Measurements from ENCODE around the gene CHST4.
"Not testable (repeated sequence)": the region's sequence is repeated elsewhere in the genome, so short reads cannot be mapped to it uniquely, and the experiment has no call there.

CHST4 gene

GRCh38 chr16:71524566-71525553 lies 1.4 kb upstream of the CHST4 start:
- DNase-seq: no peak

DNA sequence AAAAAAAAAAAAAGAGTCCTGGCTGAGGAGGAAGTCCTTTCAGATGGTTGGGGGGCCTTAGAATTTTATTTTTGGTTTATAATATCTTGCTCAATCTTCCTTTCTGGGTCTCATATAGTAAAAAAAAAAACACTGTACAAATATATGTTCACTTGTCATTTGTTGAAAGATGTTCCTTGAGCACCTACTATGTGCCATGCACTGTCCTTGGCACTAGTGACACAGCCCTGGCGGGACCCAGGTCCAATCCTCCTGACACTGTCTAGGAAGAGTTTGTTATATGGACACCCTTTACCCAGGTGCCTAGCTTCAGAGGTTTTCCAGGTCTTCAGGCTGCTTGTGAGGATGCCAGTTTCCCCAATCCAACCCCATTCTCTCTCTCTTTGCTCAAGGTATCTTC lies 2.0 kb downstream of the CHST4 start:
- DNase-seq: no peak

DNA sequence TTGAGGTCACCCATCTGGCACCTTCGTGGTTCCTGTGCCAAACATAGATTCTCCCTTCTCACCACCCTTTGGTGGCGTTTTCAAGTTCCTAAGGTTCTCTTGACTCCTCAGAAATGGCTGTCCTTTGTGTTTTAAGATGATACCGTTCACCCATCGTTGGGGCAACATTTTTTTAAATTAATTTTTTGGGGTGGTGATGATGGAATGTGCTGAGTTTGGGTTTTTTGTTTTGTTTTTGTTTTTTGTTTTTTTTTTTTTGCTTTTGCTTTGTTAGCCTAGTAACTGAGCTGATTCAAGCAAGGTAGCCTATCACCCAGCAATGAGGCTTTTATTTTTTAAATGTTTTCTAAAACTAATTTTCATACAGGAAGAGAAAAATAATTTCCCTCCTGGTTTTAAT lies 2.6 kb downstream of the CHST4 start:
- DNase-seq: no peak

DNA sequence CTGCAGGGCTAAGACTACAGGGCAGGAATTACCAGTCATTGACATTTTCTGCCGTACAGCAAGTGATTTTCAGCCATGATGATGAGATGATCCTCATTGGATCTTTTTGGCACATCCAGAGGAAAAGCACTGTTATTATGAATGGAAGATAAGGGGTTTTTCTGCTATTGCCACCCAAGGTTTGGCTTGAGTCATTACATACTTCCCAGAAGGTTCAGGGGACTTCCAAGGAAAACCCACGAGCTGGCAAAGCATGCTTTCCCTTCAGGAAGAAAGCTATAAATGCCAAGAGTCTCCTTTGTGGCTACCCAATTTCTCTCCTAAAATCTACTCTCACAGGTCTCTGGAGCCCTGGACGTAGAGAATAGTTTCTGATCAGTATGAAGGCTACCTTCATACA lies 6.1 kb downstream of the CHST4 start:
- DNase-seq: no peak

DNA sequence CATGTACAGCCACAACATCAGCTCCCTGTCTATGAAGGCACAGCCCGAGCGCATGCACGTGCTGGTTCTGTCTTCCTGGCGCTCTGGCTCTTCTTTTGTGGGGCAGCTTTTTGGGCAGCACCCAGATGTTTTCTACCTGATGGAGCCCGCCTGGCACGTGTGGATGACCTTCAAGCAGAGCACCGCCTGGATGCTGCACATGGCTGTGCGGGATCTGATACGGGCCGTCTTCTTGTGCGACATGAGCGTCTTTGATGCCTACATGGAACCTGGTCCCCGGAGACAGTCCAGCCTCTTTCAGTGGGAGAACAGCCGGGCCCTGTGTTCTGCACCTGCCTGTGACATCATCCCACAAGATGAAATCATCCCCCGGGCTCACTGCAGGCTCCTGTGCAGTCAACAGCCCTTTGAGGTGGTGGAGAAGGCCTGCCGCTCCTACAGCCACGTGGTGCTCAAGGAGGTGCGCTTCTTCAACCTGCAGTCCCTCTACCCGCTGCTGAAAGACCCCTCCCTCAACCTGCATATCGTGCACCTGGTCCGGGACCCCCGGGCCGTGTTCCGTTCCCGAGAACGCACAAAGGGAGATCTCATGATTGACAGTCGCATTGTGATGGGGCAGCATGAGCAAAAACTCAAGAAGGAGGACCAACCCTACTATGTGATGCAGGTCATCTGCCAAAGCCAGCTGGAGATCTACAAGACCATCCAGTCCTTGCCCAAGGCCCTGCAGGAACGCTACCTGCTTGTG lies 10.7 kb downstream of the CHST4 start:
- no peak for DNase-seq

DNA sequence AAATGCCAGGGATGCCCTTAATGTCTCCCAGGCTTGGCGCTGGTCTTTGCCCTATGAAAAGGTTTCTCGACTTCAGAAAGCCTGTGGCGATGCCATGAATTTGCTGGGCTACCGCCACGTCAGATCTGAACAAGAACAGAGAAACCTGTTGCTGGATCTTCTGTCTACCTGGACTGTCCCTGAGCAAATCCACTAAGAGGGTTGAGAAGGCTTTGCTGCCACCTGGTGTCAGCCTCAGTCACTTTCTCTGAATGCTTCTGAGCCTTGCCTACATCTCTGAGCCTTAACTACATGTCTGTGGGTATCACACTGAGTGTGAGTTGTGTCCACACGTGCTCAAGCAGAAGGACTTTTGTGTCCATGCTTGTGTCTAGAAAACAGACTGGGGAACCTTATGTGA lies 11.4 kb downstream of the CHST4 start:
- DNase-seq: peak; percentile 16

GRCh38 chr16:71542377-71542776 lies 16.2 kb downstream of the CHST4 start:
- no peak for DNase-seq

- no peak for DNase-seq
Observed at GRCh38 chr16:71547168-71547567, 20.9 kb downstream of the CHST4 start.

GRCh38 chr16:71552698-71553503 lies 26.7 kb downstream of the CHST4 start:
- DNase-seq: no peak

GRCh38 chr16:71555230-71555891 lies 29.1 kb downstream of the CHST4 start:
- no peak for DNase-seq

GRCh38 chr16:71557299-71557698 lies 31.1 kb downstream of the CHST4 start:
- DNase-seq: no peak

- no peak for DNase-seq
Observed at GRCh38 chr16:71557954-71558582, 31.8 kb downstream of the CHST4 start.

DNA sequence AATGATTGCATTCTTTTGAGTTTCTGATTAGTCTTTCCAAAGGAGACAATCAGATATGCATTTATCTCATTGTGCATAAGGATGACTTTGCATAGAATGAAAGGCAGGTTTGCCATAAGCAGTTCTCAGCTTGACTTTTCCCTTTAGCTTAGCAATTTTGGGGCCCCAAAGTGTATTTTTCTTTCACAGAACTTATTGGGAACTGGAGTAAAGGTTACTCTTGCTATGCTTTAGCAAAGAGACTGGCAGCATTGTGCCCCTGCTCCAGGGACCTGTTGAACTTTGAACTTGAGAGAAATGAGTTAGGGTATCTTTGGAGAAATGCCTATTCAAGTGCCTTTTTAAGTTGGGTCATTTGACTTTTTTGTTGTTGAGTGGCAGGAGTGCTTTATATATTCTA lies 33.6 kb downstream of the CHST4 start:
- no peak for DNase-seq

DNA sequence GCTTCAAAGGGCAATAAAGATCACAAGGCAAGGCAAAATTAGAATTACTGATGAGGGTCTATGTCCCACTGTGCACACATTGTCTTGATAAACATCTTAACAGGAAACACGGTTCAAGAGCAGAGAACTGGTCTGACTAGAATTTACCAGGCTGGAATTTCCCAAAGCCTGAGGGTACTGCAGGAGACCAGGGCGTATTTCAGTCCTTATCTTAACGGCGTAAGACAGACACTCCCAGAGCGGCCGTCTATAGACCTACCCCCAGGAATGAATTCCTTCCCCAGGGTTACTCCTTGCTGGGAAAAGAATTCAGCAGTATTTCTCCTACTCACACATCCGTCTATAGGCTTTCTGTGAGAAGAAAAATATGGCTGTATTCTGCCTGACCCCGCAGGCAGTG lies 35.7 kb downstream of the CHST4 start:
- DNase-seq: not testable (repeated sequence)

- no peak for DNase-seq
Observed at GRCh38 chr16:71562552-71562951, 36.3 kb downstream of the CHST4 start.

DNA sequence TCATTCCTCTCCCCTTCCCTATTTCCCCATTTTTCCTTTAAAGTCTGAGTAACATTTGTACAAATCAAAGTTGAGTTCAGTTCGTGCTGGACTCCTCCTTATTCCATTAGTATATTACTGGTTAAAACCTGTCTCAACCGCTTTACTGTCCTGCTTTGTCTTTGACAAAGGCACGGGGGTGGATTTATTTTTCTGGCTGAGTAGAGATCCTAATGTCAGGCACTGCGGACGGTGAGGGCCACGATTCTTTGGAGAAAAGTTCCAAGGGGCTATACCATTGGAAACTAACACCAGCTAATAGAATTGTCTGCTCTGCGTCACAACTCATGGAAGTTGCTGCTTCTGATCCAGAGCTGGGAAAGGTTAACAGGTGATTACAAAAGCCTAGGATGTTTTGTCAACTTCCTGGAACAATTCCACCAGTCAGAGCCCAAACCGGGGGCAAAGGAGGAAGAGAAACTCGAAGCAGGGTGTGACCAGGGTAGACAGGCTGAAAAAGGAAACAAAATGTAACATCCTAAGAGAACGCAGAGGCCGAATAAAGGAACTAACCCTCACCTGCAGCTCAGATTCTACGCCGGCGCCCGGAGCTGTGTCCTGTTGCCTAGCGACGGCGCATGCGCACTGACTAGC lies 38.2 kb downstream of the CHST4 start:
- peak; percentile 28 for DNase-seq

- DNase-seq: no peak
Observed at GRCh38 chr16:71565812-71566700, 39.8 kb downstream of the CHST4 start.

GRCh38 chr16:71567931-71568330 lies 41.7 kb downstream of the CHST4 start:
- no peak for DNase-seq

GRCh38 chr16:71568551-71568950 lies 42.3 kb downstream of the CHST4 start:
- no peak for DNase-seq

GRCh38 chr16:71569621-71570020 lies 43.4 kb downstream of the CHST4 start:
- DNase-seq: no peak

GRCh38 chr16:71570144-71570543 lies 43.9 kb downstream of the CHST4 start:
- no peak for DNase-seq
